Measurements from ENCODE around the gene SDF2L1.

The SDF2L1 gene

GRCh38 chr22:21652547-21653545, 10.7 kb downstream of the SDF2L1 start:
- no peaks in the 10 kb centered on the region for H3K9me3 ChIP-seq
- H3K27me3 ChIP-seq (ENCODE audit: low read depth): no peaks in the 10 kb centered on the region
- peaks cover 40% of the 10 kb centered on the region for H3K36me3 ChIP-seq (replicated peaks)
- peak in 1 of 2 experiments; percentile 51 for DNase-seq (ENCODE audit: low spot score in 2 of 2)
- H3K4me3 ChIP-seq: peak overlapping the region; percentile 85
- peaks cover 17% of the 10 kb centered on the region for H3K4me1 ChIP-seq
- in situ Hi-C loops (cut with MboI; ENCODE audit: low sequenced_read_pairs): no loop called here

GRCh38 chr22:21657020-21657359, 14.9 kb downstream of the SDF2L1 start:
- DNase-seq (ENCODE audit: low spot score in 2 of 2): no peak
- H3K27me3 ChIP-seq (ENCODE audit: low read depth): no peaks in the 10 kb centered on the region
- in situ Hi-C loops (cut with MboI; ENCODE audit: low sequenced_read_pairs): loop anchor here (5.0 kb wide), 1 partner anchor 55 kb away; no protein-coding TSS in a partner anchor
- peak overlapping the region; percentile 43 for H3K4me3 ChIP-seq
- peaks cover 16% of the 10 kb centered on the region for H3K4me1 ChIP-seq
- H3K9me3 ChIP-seq: no peaks in the 10 kb centered on the region
- peaks cover 27% of the 10 kb centered on the region for H3K36me3 ChIP-seq (replicated peaks)

GRCh38 chr22:21657360-21658032, 15.4 kb downstream of the SDF2L1 start:
- H3K4me1 ChIP-seq: peaks cover 16% of the 10 kb centered on the region
- no peaks in the 10 kb centered on the region for H3K9me3 ChIP-seq
- in situ Hi-C loops (cut with MboI; ENCODE audit: low sequenced_read_pairs): loop anchor here (5.0 kb wide), 1 partner anchor 55 kb away; no protein-coding TSS in a partner anchor
- H3K4me3 ChIP-seq: peak overlapping the region; percentile 43
- peaks cover 27% of the 10 kb centered on the region for H3K36me3 ChIP-seq (replicated peaks)
- H3K27me3 ChIP-seq (ENCODE audit: low read depth): no peaks in the 10 kb centered on the region
- DNase-seq (ENCODE audit: low spot score in 2 of 2): peak; percentile 78 to 91

GRCh38 chr22:21659864-21660525, 17.9 kb downstream of the SDF2L1 start:
- Histone ChIP-seq H3K36me3 (replicated peaks) (peaks cover 6% of the 10 kb centered on the region), H3K4me1 (peaks cover 10% of the 10 kb centered on the region), H3K9me3 (no peaks in the 10 kb centered on the region), H3K27me3 (ENCODE audit: low read depth) (no peaks in the 10 kb centered on the region), H3K4me3 (no peak overlapping the region)
- in situ Hi-C loops (cut with MboI; ENCODE audit: low sequenced_read_pairs): loop anchor here (5.0 to 10.0 kb wide), 2 partner anchors 58 to 645 kb away; partner anchors contain the start of gene P2RX6
- no peak for DNase-seq (ENCODE audit: low spot score in 2 of 2)

- in situ Hi-C loops (cut with MboI; ENCODE audit: low sequenced_read_pairs): loop anchor here (10.0 kb wide), 1 partner anchor 646 kb away; the partner anchor contains the start of gene P2RX6
- Histone ChIP-seq H3K4me3 (no peak overlapping the region), H3K9me3 (no peaks in the 10 kb centered on the region), H3K36me3 (replicated peaks) (peaks cover 2% of the 10 kb centered on the region; the same call in 1 of the 2 replicates), H3K4me1 (peaks cover 10% of the 10 kb centered on the region), H3K27me3 (ENCODE audit: low read depth) (no peaks in the 10 kb centered on the region)
- DNase-seq (ENCODE audit: low spot score in 2 of 2): no peak
These were observed 18.8 kb downstream of the SDF2L1 start for GRCh38 chr22:21660904-21661303.

- DNase-seq (ENCODE audit: low spot score in 2 of 2): no peak
- in situ Hi-C loops (cut with MboI; ENCODE audit: low sequenced_read_pairs): loop anchor here (10.0 kb wide), 1 partner anchor 647 kb away; the partner anchor contains the start of gene P2RX6
- no peaks in the 10 kb centered on the region for H3K27me3 ChIP-seq (ENCODE audit: low read depth)
- no peaks in the 10 kb centered on the region for H3K9me3 ChIP-seq
- H3K4me3 ChIP-seq: no peak overlapping the region
- H3K4me1 ChIP-seq: peaks cover 8% of the 10 kb centered on the region
- H3K36me3 ChIP-seq (replicated peaks): peaks cover under 1% of the 10 kb centered on the region; the same call in 1 of the 2 replicates
These were observed 19.9 kb downstream of the SDF2L1 start for GRCh38 chr22:21661991-21662390.

GRCh38 chr22:21663738-21664137, 21.6 kb downstream of the SDF2L1 start:
- in situ Hi-C loops (cut with MboI; ENCODE audit: low sequenced_read_pairs): loop anchor here (10.0 kb wide), 1 partner anchor 649 kb away; the partner anchor contains the start of gene P2RX6
- Histone ChIP-seq H3K36me3 (replicated peaks) (no peaks in the 10 kb centered on the region), H3K9me3 (no peaks in the 10 kb centered on the region), H3K4me1 (no peaks in the 10 kb centered on the region), H3K4me3 (no peak overlapping the region), H3K27me3 (ENCODE audit: low read depth) (no peaks in the 10 kb centered on the region)
- DNase-seq (ENCODE audit: low spot score in 2 of 2): no peak

- no peaks in the 10 kb centered on the region for H3K27me3 ChIP-seq (ENCODE audit: low read depth)
- in situ Hi-C loops (cut with MboI; ENCODE audit: low sequenced_read_pairs): loop anchor here (10.0 kb wide), 1 partner anchor 650 kb away; the partner anchor contains the start of gene P2RX6
- peaks cover 1% of the 10 kb centered on the region for H3K36me3 ChIP-seq (replicated peaks)
- no peaks in the 10 kb centered on the region for H3K9me3 ChIP-seq
- no peak for DNase-seq (ENCODE audit: low spot score in 2 of 2)
- H3K4me1 ChIP-seq: no peaks in the 10 kb centered on the region
- H3K4me3 ChIP-seq: peak overlapping the region; percentile 75
These were observed 23.1 kb downstream of the SDF2L1 start for GRCh38 chr22:21665047-21665851.

- H3K36me3 ChIP-seq (replicated peaks): peaks cover 14% of the 10 kb centered on the region
- peak overlapping the region; percentile 75 for H3K4me3 ChIP-seq
- no peak for DNase-seq (ENCODE audit: low spot score in 2 of 2)
- H3K4me1 ChIP-seq: no peaks in the 10 kb centered on the region
- in situ Hi-C loops (cut with MboI; ENCODE audit: low sequenced_read_pairs): loop anchor here (10.0 kb wide), 1 partner anchor 652 kb away; the partner anchor contains the start of gene P2RX6
- H3K27me3 ChIP-seq (ENCODE audit: low read depth): no peaks in the 10 kb centered on the region
- no peaks in the 10 kb centered on the region for H3K9me3 ChIP-seq
These were observed 24.7 kb downstream of the SDF2L1 start for GRCh38 chr22:21666786-21667185.

GRCh38 chr22:21669026-21669425, 26.9 kb downstream of the SDF2L1 start:
- no peaks in the 10 kb centered on the region for H3K27me3 ChIP-seq (ENCODE audit: low read depth)
- H3K4me1 ChIP-seq: no peaks in the 10 kb centered on the region
- in situ Hi-C loops (cut with MboI; ENCODE audit: low sequenced_read_pairs): loop anchor here (10.0 kb wide), 1 partner anchor 654 kb away; the partner anchor contains the start of gene P2RX6
- no peak overlapping the region for H3K4me3 ChIP-seq
- no peak for DNase-seq (ENCODE audit: low spot score in 2 of 2)
- H3K36me3 ChIP-seq (replicated peaks): peaks cover 25% of the 10 kb centered on the region
- no peaks in the 10 kb centered on the region for H3K9me3 ChIP-seq

GRCh38 chr22:21672107-21672629, 30.1 kb downstream of the SDF2L1 start:
- Histone ChIP-seq H3K4me1 (no peaks in the 10 kb centered on the region), H3K36me3 (replicated peaks) (peaks cover 41% of the 10 kb centered on the region), H3K9me3 (no peaks in the 10 kb centered on the region), H3K27me3 (ENCODE audit: low read depth) (no peaks in the 10 kb centered on the region), H3K4me3 (no peak overlapping the region)
- no peak for DNase-seq (ENCODE audit: low spot score in 2 of 2)
- in situ Hi-C loops (cut with MboI; ENCODE audit: low sequenced_read_pairs): no loop called here

- H3K4me1 ChIP-seq: no peaks in the 10 kb centered on the region
- H3K27me3 ChIP-seq (ENCODE audit: low read depth): no peaks in the 10 kb centered on the region
- no peak for DNase-seq (ENCODE audit: low spot score in 2 of 2)
- H3K4me3 ChIP-seq: no peak overlapping the region
- H3K36me3 ChIP-seq (replicated peaks): peaks cover 41% of the 10 kb centered on the region
- no peaks in the 10 kb centered on the region for H3K9me3 ChIP-seq
- in situ Hi-C loops (cut with MboI; ENCODE audit: low sequenced_read_pairs): no loop called here
These were observed 31.6 kb downstream of the SDF2L1 start for GRCh38 chr22:21673534-21674321.
